Retinal pigment epithelial cell (primary cell): ENCODE results near the gene PRKACG.

Source experiments
- DNase-seq: peaks from one replicate; pipeline ENCODE4 v3.0.0-alpha.2; 2010; ENCODE audit warnings: low read depth
- H3K4me3 ChIP-seq: 2 replicates; pipeline ENCODE4 v1.5.1; 2011; ENCODE audit warnings: mild to moderate bottlenecking, low read length, control low read depth, moderate library complexity
- TF ChIP-seq, protein P1 (sequence below): conservative IDR thresholded peaks from 2 replicates; pipeline ENCODE4 v1.5.1; 2011; ENCODE audit warnings: low read depth, low read length, control low read depth, inconsistent platforms

The PRKACG gene

GRCh38 chr9:69027355-69028097 is 13.6 kb upstream of the PRKACG start:
- H3K4me3 ChIP-seq, result no peak overlapping the region
- TF ChIP-seq, protein P1, sequence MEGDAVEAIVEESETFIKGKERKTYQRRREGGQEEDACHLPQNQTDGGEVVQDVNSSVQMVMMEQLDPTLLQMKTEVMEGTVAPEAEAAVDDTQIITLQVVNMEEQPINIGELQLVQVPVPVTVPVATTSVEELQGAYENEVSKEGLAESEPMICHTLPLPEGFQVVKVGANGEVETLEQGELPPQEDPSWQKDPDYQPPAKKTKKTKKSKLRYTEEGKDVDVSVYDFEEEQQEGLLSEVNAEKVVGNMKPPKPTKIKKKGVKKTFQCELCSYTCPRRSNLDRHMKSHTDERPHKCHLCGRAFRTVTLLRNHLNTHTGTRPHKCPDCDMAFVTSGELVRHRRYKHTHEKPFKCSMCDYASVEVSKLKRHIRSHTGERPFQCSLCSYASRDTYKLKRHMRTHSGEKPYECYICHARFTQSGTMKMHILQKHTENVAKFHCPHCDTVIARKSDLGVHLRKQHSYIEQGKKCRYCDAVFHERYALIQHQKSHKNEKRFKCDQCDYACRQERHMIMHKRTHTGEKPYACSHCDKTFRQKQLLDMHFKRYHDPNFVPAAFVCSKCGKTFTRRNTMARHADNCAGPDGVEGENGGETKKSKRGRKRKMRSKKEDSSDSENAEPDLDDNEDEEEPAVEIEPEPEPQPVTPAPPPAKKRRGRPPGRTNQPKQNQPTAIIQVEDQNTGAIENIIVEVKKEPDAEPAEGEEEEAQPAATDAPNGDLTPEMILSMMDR, result peak; percentile 90
- no peak for DNase-seq

DNA sequence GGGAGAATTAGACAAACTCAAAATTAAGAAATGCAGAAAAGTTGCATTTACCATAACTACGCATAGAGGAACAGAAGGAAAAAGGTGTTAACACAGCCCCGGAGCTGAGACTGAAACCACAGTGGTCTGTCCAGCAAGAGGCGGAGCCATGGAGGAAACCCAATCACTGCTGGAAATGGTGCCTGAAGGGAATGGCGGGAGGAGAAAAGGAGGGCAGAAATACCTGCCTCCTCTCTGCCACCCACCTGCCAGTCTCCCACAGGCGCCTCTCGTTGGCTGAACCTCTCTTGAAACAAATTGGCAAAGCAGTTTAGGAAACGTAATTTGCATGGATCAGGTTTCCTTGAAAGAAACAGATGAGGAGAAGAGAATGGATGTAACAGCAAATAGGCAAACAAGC is 9.7 kb upstream of the PRKACG start:
- no peak overlapping the region for H3K4me3 ChIP-seq
- DNase-seq, result no peak
- TF ChIP-seq, protein P1, result no peak

- TF ChIP-seq, protein P1, result no peak
- DNase-seq, result no peak
- no peak overlapping the region for H3K4me3 ChIP-seq
These were observed 6.6 kb upstream of the PRKACG start for GRCh38 chr9:69020301-69021145.

DNA sequence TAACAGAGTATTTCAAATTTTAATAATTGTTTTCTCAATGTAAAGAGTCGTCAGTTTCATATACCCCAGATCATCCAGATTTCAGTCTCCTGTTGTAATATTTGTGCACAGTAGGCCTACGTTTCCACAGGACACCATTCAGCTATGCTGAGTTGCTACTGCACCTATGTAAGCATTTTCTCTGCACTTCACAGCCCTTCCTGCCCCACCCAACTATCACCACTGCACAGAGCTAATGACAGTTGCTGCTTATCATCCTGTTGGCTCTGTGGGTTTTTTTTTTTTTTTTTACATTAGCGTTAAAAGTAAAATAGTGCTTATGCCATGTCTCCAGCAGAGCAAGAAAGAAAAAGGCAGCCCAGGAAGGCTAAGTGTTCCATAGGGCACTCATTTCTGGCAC is 5.9 kb upstream of the PRKACG start:
- DNase-seq, result no peak
- TF ChIP-seq, protein P1, result no peak
- H3K4me3 ChIP-seq, result no peak overlapping the region

GRCh38 chr9:69018737-69019136 is 4.8 kb upstream of the PRKACG start:
- H3K4me3 ChIP-seq, result no peak overlapping the region
- TF ChIP-seq, protein P1, result no peak
- DNase-seq, result no peak

DNA sequence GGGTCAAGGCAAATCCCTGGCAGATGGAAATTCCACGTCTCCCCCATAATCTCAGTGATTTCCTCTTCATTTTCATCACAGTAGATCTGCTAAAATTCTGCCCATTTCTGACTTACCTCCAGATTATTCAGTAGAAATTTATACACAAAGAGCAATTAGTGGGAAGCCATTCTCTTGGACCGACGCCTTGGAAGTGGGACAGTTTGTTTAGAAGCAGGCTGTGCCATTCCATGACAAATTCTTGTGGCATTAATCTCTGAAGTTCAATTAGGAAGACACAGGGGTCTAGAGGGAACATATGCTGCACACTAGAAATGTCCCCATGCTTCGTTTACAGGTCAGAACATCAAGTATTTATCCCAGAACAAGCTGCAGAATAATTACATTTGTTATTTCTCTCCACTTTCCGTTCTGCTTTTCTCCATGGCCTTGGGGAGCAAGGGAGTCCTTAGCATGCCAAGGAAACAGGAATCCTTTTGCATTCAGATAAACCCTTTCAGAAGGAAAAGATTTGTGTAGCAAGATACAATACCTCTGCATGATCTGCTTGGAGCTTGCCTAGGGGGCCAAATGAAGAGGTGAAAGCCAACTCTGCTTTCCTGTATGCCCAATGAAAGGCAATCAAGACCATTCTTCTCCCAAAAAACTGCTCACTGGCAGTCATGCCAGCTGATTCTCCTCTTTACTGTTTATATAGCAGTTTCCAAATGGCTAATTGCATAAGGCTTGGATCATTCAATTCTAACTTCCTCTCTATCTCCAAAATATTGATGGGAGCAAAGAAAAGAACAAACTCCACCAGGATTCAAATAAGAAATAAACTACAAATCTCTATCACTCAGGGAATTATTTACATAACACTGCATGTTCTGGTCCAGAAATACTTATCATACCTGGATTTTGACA is 2.5 kb upstream of the PRKACG start:
- no peak overlapping the region for H3K4me3 ChIP-seq
- TF ChIP-seq, protein P1, result no peak
- DNase-seq, result no peak
